H1 (cell line): Measurements from ENCODE around the gene TTBK2.

ENCODE experiments used
- ASH2L ChIP-seq: fragments of 200-600, 300-600 bp; sonication (generic); IDR thresholded peaks from one replicate; pipeline ENCODE4 v1.7.1; 2017; ENCODE audit warnings: low read length
- CEBPB ChIP-seq: IDR thresholded peaks from 2 replicates; pipeline ENCODE4 v1.6.1; 2012; ENCODE audit warnings: low read depth, low read length
- CTCF ChIP-seq, 3 experiments: IDR thresholded peaks; 1 replicate in 2 of 3; 2 replicates in 1 of 3; pipeline versions ENCODE4 v1.5.1 to v1.6.1; 2011; ENCODE audit warnings: low read length in 3 of 3, mild to moderate bottlenecking in 3 of 3, inconsistent platforms in 2 of 3, low read depth in 1 of 3, moderate library complexity in 1 of 3; ENCODE audit not compliant: insufficient read depth in 1 of 3; ENCODE audit errors: control extremely low read depth in 1 of 3
- EZH2 ChIP-seq: fragments of 200-600 bp; sonication (generic); IDR thresholded peaks from 2 replicates; pipeline ENCODE4 v1.7.1; 2012; ENCODE audit warnings: low read depth, mild to moderate bottlenecking, moderate library complexity, low read length, inconsistent platforms; ENCODE audit not compliant: severe bottlenecking
- SIRT6 ChIP-seq: IDR thresholded peaks from one replicate; pipeline ENCODE4 v1.7.1; 2012; ENCODE audit warnings: low read length, inconsistent platforms

GRCh38 chr15:42720071-42720470 is 200.5 kb downstream of the TTBK2 start:
- TF ChIP-seq EZH2 (no peak), CTCF (IDR thresholded peaks at IDR 0.05; ENCODE audit: control extremely low read depth in 1 of 3, insufficient read depth in 1 of 3, low read depth in 1 of 3, low read length in 3 of 3) (no peak), SIRT6 (no peak), ASH2L (no peak), CEBPB (no peak)
